IMR-90 (cell line): ENCODE data around the gene PPIL3. TPM values are rescaled to one million over a fixed set of nuclear protein-coding genes. Genes with fewer than 3 reads are reported as not detected.

ENCODE experiments used
- ATAC-seq: fragments of 200-7000 bp; cut with Tn5 transposase; 2 replicates; pipeline ENCODE4 v1.9.1; 2020; ENCODE audit warnings: low read depth, mild to moderate bottlenecking, moderate library complexity
- BruUV-seq: library from RNA; stranded (reverse); fragments of 400-500 nt; replicated peaks from 2 replicates; lab custom pipeline; 2021; lab: Mats Ljungman, UMichigan
- CTCF ChIA-PET: fragments of 300-600 bp; formaldehyde crosslinking; extraction: SDS; loops from one replicate; lab custom pipeline; 2021; ENCODE audit warnings: antibody characterized with exemption; lab: Yijun Ruan, JAX
- POLR2A ChIA-PET: fragments of 300-600 bp; sonication (Branson Sonifier 250); formaldehyde crosslinking; loops from one replicate; lab custom pipeline; 2022; ENCODE audit warnings: antibody characterized with exemption; ENCODE audit not compliant: unreplicated experiment; lab: Charles Lee
- DNase-seq: peaks from one replicate; pipeline ENCODE4 v3.0.0; 2013
- H2AFZ ChIP-seq: replicated peaks from 2 replicates; pipeline ENCODE3; 2013; ENCODE audit warnings: low read length, mild to moderate bottlenecking; ENCODE audit not compliant: poor library complexity
- H2AK5ac ChIP-seq: 2 replicates; pipeline ENCODE4 v1.6.1; 2013; ENCODE audit warnings: low read depth, low read length, inconsistent platforms
- H2AK9ac ChIP-seq: replicated peaks from 2 replicates; pipeline ENCODE3; 2013; ENCODE audit warnings: mild to moderate bottlenecking, low read depth, low read length, moderate library complexity; ENCODE audit not compliant: poor library complexity
- H2BK120ac ChIP-seq: 2 replicates; pipeline ENCODE4 v1.6.1; 2013; ENCODE audit warnings: low read depth, low read length, inconsistent platforms
- H2BK15ac ChIP-seq: 3 replicates; pipeline ENCODE4 v1.6.1; 2013; ENCODE audit warnings: low read depth, low read length, inconsistent platforms
- H2BK20ac ChIP-seq: 2 replicates; pipeline ENCODE4 v1.6.1; 2013; ENCODE audit warnings: low read depth, mild to moderate bottlenecking, inconsistent platforms, low read length, moderate library complexity
- H2BK5ac ChIP-seq: 2 replicates; pipeline ENCODE4 v1.6.1; 2013; ENCODE audit warnings: mild to moderate bottlenecking, low read depth, low read length, inconsistent platforms; ENCODE audit not compliant: poor library complexity, severe bottlenecking
- H3K14ac ChIP-seq: replicated peaks from 2 replicates; pipeline ENCODE4 v1.6.1; 2013; ENCODE audit warnings: low read depth, low read length, inconsistent platforms
- H3K18ac ChIP-seq: 2 replicates; pipeline ENCODE4 v1.6.1; 2013; ENCODE audit warnings: low read depth, low read length, control low read depth
- H3K23ac ChIP-seq: 2 replicates; pipeline ENCODE4 v1.6.1; 2013; ENCODE audit warnings: low read depth, low read length, inconsistent platforms
- H3K27ac ChIP-seq: 2 replicates; pipeline ENCODE4 v1.5.1; 2013; ENCODE audit warnings: mild to moderate bottlenecking, control low read depth, low read length; ENCODE audit not compliant: insufficient read depth
- H3K27me3 ChIP-seq: 2 replicates; pipeline ENCODE4 v1.6.1; 2013; ENCODE audit warnings: low read length; ENCODE audit not compliant: control insufficient read depth, insufficient read depth
- H3K36me3 ChIP-seq: 2 replicates; pipeline ENCODE4 v1.6.1; 2013; ENCODE audit warnings: low read length, mixed read lengths; ENCODE audit not compliant: control insufficient read depth, insufficient read depth
- H3K4ac ChIP-seq: 2 replicates; pipeline ENCODE4 v1.6.1; 2013; ENCODE audit warnings: low read depth, low read length, inconsistent platforms
- H3K4me1 ChIP-seq: 2 replicates; pipeline ENCODE4 v1.6.1; 2013; ENCODE audit warnings: low read length, mixed read lengths; ENCODE audit not compliant: control insufficient read depth, insufficient read depth
- H3K4me2 ChIP-seq: 2 replicates; pipeline ENCODE4 v1.6.1; 2013; ENCODE audit warnings: low read depth, mild to moderate bottlenecking, control low read depth, low read length, moderate library complexity
- H3K4me3 ChIP-seq: 2 replicates; pipeline ENCODE4 v1.5.1; 2013; ENCODE audit warnings: low read depth, mild to moderate bottlenecking, control low read depth, low read length, moderate library complexity; ENCODE audit not compliant: insufficient read depth
- H3K56ac ChIP-seq: 2 replicates; pipeline ENCODE4 v1.6.1; 2013; ENCODE audit warnings: low read length, inconsistent platforms; ENCODE audit not compliant: insufficient read depth; ENCODE audit errors: extremely low read depth
- H3K79me1 ChIP-seq, 2 experiments: 2 replicates each; pipeline ENCODE4 v1.6.1; 2013; ENCODE audit warnings: low read length in 2 of 2, inconsistent platforms in 1 of 2, low read depth in 1 of 2
- H3K9ac ChIP-seq: 2 replicates; pipeline ENCODE4 v1.6.1; 2013; ENCODE audit warnings: low read depth, low read length, control low read depth
- H3K9me1 ChIP-seq: 2 replicates; pipeline ENCODE4 v1.6.1; 2013; ENCODE audit warnings: low read length, inconsistent platforms; ENCODE audit not compliant: insufficient read depth
- H3K9me3 ChIP-seq: 2 replicates; pipeline ENCODE4 v1.6.1; 2013; ENCODE audit warnings: low read length; ENCODE audit not compliant: control insufficient read depth, insufficient read depth
- H4K20me1 ChIP-seq: 2 replicates; pipeline ENCODE4 v1.6.1; 2013; ENCODE audit warnings: low read length, inconsistent platforms; ENCODE audit not compliant: insufficient read depth
- H4K5ac ChIP-seq: 2 replicates; pipeline ENCODE4 v1.6.1; 2013; ENCODE audit warnings: mild to moderate bottlenecking, low read depth, low read length, control low read depth
- H4K8ac ChIP-seq, 2 experiments: 2 replicates each; pipeline ENCODE4 v1.6.1; 2013; ENCODE audit warnings: low read depth in 2 of 2, low read length in 2 of 2, control low read depth in 1 of 2, inconsistent platforms in 1 of 2
- H4K91ac ChIP-seq: 2 replicates; pipeline ENCODE4 v1.6.1; 2013; ENCODE audit warnings: low read depth, low read length, inconsistent platforms; ENCODE audit not compliant: insufficient read depth
- BHLHE40 ChIP-seq: fragments of 150-350 bp; IDR thresholded peaks from 2 replicates; pipeline ENCODE4 v1.6.1; 2016; ENCODE audit warnings: mild to moderate bottlenecking, low read depth, low read length
- CEBPB ChIP-seq: IDR thresholded peaks from 2 replicates; pipeline ENCODE4 v1.6.1; 2012; ENCODE audit warnings: low read depth, low read length, improper control_type of control experiment
- NFE2L2 ChIP-seq: fragments of 150-350 bp; IDR thresholded peaks from 2 replicates; pipeline ENCODE4 v1.6.1; 2016; ENCODE audit warnings: low read depth, mild to moderate bottlenecking, low read length
- WGBS, 2 experiments: methylation state at CpG; one replicate each; pipeline versions ENCODE4 v1.1.5 to v1.1.7; 2013; ENCODE audit warnings: missing lambda C conversion rate in 2 of 2; ENCODE audit not compliant: insufficient read length in 1 of 2; ENCODE audit errors: extremely low coverage in 2 of 2; 5-methylcytosine and 5-hydroxymethylcytosine counted together
- dilution Hi-C: fragments of 300-500 bp; cut with HindIII; formaldehyde crosslinking; loops from one replicate; pipeline ENCODE4 v1.14.3; 2018; ENCODE audit warnings: low sequenced_read_pairs; ENCODE audit not compliant: unreplicated experiment
- in situ Hi-C: fragments of 300-500 bp; cut with MboI; formaldehyde crosslinking; loops from 3 replicates; pipeline ENCODE4 v1.14.3; 2019; ENCODE audit warnings: low sequenced_read_pairs, inconsistent platforms, mixed read lengths
- intact Hi-C: fragments of 100-400 bp; cut with micrococcal nuclease; formaldehyde crosslinking; loops from 2 replicates; pipeline ENCODE4 v1.10.0; 2022
- polyA plus RNA-seq, 3 experiments: library from polyadenylated mRNA; depleted of rRNA; stranded (reverse); fragments of >200 nt; gene quantifications; 2 replicates each; pipeline ENCODE4 v1.2.3, GENCODE V29; 2012; ENCODE audit warnings: low replicate concordance in 1 of 3
- total RNA-seq: library from RNA; depleted of rRNA; stranded (reverse); fragments of >200 nt; gene quantifications from 2 replicates; pipeline ENCODE4 v1.2.3, GENCODE V29; 2012
- TF ChIP-seq, protein P1 (sequence below): fragments of 150-350 bp; IDR thresholded peaks from 2 replicates; pipeline ENCODE4 v1.6.1; 2016; ENCODE audit warnings: low read depth, mild to moderate bottlenecking, low read length, moderate library complexity, borderline replicate concordance

The PPIL3 gene
- total and polyA plus RNA-seq, 2 of the 4 experiments (the other 2 are of a cell fraction), result 35.1 to 47.9 TPM

DNA sequence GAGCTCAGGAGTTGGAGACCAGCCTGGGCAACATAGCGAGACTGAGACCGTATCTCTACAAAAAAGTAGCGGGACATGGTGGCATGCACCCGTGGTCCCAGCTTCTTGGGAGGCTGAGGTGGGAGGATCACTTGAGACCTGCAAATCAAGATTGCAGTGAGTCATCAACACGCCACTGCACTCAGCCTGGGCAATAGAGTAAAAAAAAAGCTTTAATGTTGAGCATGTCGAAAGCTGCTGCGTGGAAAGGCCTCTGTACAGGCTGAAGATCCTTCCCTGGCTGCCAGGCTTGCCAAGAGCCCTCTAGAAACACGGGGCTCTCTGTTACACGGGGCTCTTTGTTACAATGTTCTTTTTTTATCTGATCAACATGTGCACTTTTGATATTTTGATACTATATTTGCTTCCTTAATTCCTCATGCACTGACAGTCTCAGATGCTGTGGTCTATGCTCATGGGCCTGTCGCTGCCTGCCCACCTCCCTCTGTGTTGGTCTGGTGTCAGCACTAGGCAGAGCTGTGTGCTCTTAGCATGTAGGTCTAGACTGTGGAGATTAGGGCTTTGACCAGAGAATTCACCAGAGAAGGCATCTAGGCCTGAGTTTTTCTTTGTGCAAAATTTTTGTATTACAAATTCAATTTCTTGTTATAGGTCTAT is 43.1 kb downstream of the PPIL3 start:
- no peak overlapping the region for H3K14ac ChIP-seq
- ATAC-seq (no peak), DNase-seq (no peak)
- no peak overlapping the region for H2BK20ac ChIP-seq
- no TSS peak for BruUV-seq
- TF ChIP-seq CEBPB, result no peak
- TF ChIP-seq BHLHE40, result no peak
- TF ChIP-seq, protein P1, sequence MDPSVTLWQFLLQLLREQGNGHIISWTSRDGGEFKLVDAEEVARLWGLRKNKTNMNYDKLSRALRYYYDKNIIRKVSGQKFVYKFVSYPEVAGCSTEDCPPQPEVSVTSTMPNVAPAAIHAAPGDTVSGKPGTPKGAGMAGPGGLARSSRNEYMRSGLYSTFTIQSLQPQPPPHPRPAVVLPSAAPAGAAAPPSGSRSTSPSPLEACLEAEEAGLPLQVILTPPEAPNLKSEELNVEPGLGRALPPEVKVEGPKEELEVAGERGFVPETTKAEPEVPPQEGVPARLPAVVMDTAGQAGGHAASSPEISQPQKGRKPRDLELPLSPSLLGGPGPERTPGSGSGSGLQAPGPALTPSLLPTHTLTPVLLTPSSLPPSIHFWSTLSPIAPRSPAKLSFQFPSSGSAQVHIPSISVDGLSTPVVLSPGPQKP, result no peak
- no peak for TF ChIP-seq NFE2L2
- no peaks in the 10 kb centered on the region for H3K4me1 ChIP-seq
- in situ Hi-C loops (no loop called here), dilution Hi-C loops (no loop called here), intact Hi-C loops (loop anchor here (2.0 kb wide), 1 partner anchor 13 kb away; no protein-coding TSS in a partner anchor)
- H2BK15ac ChIP-seq, result no peak overlapping the region
- H3K36me3 ChIP-seq, result peaks cover 3% of the 10 kb centered on the region; the same call in 1 of the 2 replicates
- H4K5ac ChIP-seq, result no peak overlapping the region
- no peak overlapping the region for H2BK5ac ChIP-seq
- no peak overlapping the region for H3K9ac ChIP-seq
- no peak overlapping the region for H3K18ac ChIP-seq
- no peaks in the 10 kb centered on the region for H3K79me1 ChIP-seq
- ChIA-PET CTCF (no interaction called here), POLR2A (no interaction called here)
- no peak overlapping the region for H3K23ac ChIP-seq
- no peak overlapping the region for H2BK120ac ChIP-seq
- H2AK5ac ChIP-seq, result no peak overlapping the region
- H2AFZ ChIP-seq, result no peak overlapping the region
- no peak overlapping the region for H3K27ac ChIP-seq
- no peak overlapping the region for H3K4ac ChIP-seq
- H3K4me3 ChIP-seq, result no peak overlapping the region
- H3K9me3 ChIP-seq, result no peaks in the 10 kb centered on the region
- H3K27me3 ChIP-seq, result no peaks in the 10 kb centered on the region; the same call in none of the 2 replicates
- H3K9me1 ChIP-seq, result peaks cover 5% of the 10 kb centered on the region; the same call in 1 of the 2 replicates
- no peak overlapping the region for H4K91ac ChIP-seq
- no peak overlapping the region for H3K4me2 ChIP-seq
- no peak overlapping the region for H4K8ac ChIP-seq
- WGBS, 2 experiments, result 88% methylated on average over 5 of the region's 10 CpGs; no CpG with 5 or more reads in 1 of the 2 experiments
- H2AK9ac ChIP-seq, result no peak overlapping the region
- no peaks in the 10 kb centered on the region for H4K20me1 ChIP-seq
- H3K56ac ChIP-seq, result no peak overlapping the region
